AG04450 (cell line): ENCODE measurements around the gene POTEI. TPM values are rescaled to one million over a fixed set of nuclear protein-coding genes. Genes with fewer than 3 reads are reported as not detected.
"Not testable (repeated sequence)": the region's sequence is repeated elsewhere in the genome, so short reads cannot be mapped to it uniquely, and the experiment has no call there.

Experiments
- CTCF ChIA-PET: fragments of 300-600, 350-600 bp; formaldehyde crosslinking; extraction: SDS; loops from one replicate; lab custom pipeline; 2022; ENCODE audit warnings: antibody characterized with exemption, inconsistent platforms; lab: Charles Lee
- POLR2A ChIA-PET: fragments of 350-600 bp; formaldehyde crosslinking; extraction: SDS; loops from one replicate; lab custom pipeline; 2021; ENCODE audit warnings: antibody characterized with exemption, inconsistent platforms; lab: Yijun Ruan, JAX
- DNase-seq: peaks from one replicate; pipeline ENCODE4 v3.0.0-alpha.2; 2011; ENCODE audit warnings: low read depth, low spot score
- H3K27ac ChIP-seq: one replicate; pipeline ENCODE4 v1.5.1; 2012; ENCODE audit warnings: low read depth, low read length, control low read depth
- H3K27me3 ChIP-seq: one replicate; pipeline ENCODE4 v1.6.0; 2012; ENCODE audit warnings: low read length; ENCODE audit not compliant: control insufficient read depth, insufficient read depth
- H3K4me3 ChIP-seq: 2 replicates; pipeline ENCODE4 v1.5.1; 2011; ENCODE audit warnings: mild to moderate bottlenecking, low read depth, low read length, control low read depth
- H3K9me3 ChIP-seq: 2 replicates; pipeline ENCODE4 v1.5.1; 2012; ENCODE audit warnings: low read length; ENCODE audit not compliant: control insufficient read depth, insufficient read depth
- polyA minus RNA-seq: library from RNA; depleted of rRNA, polyadenylated mRNA; stranded (reverse); fragments of >200 nt; gene quantifications from 2 replicates; pipeline ENCODE4 v1.2.3, GENCODE V29; 2011; rRNA and poly(A)+ RNA removed
- polyA plus RNA-seq: library from polyadenylated mRNA; depleted of rRNA; stranded (reverse); fragments of >200 nt; gene quantifications from 2 replicates; pipeline ENCODE4 v1.2.3, GENCODE V29; 2011; rRNA removed

POTEI gene
- polyA plus RNA-seq (not detected in 2 replicates), polyA minus RNA-seq (not detected in 2 replicates)

DNA sequence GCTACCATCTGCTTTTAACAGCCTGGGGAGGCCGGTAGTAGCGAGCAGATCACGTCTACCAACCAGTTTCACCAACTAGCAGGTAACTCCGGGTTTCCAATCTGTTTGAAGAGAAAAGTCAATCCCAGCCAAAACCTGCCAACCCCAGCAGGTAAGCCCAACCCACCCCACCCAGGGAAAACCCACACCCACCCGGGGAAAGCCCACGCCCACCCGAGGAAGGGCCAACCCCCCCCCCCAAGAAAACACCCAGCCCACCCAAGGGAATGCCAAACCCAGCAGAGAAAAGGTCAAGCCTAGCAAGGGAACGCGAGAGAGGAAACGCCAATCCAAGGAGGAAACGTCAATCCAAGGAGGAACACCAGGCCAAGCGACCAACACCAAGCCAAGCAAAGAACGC is at the start of gene POTEI:
POTEI (minus strand) TSS at position 101 of the 400 bp plus-strand sequence; CDS start at position 8, 93 bp downstream.
- H3K27ac ChIP-seq, POLR2A ChIA-PET, DNase-seq, H3K9me3 ChIP-seq, CTCF ChIA-PET, H3K27me3 ChIP-seq, H3K4me3 ChIP-seq: not testable (repeated sequence)

DNA sequence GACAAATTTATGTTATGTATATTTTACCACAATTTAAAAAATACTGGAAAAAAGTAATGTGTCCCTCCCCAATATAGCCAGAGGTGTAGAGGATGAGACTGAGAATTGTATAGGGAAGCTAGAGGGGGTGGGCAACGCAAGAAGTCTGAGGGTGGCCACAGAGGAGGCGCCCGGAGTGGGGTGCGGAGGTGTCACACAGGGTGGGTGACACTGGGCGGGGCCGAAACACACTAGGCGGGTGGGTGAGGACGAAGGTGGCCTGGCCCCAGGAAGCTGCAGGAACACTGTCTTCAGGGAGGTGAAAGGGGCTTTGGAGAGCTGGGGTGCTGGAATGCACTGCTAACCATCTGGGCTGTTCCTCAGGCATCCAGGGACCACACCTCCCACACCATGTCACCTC is 47.3 kb upstream of the POTEI start:
- DNase-seq, CTCF ChIA-PET, H3K9me3 ChIP-seq, H3K27me3 ChIP-seq, H3K27ac ChIP-seq, H3K4me3 ChIP-seq, POLR2A ChIA-PET: not testable (repeated sequence)

DNA sequence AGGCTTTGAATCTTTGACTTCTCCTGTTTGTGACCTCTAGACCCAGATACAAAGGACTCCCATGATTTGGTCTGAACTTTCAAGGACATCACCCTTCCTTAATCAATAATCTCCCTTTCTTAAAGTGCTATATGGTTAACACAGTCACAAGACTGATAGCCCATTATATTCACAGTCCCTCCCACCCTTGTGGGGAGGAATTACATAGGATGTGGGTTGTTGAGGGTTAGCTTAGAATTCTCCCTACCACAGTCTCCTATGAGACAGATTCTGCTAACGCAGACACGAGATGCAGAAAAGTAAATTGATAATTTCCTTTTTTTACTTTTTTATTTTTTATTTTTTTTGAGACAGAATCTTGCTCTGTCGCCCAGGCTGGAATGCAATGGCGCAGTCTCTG is 45.0 kb upstream of the POTEI start:
- POLR2A ChIA-PET, DNase-seq: not testable (repeated sequence)

DNA sequence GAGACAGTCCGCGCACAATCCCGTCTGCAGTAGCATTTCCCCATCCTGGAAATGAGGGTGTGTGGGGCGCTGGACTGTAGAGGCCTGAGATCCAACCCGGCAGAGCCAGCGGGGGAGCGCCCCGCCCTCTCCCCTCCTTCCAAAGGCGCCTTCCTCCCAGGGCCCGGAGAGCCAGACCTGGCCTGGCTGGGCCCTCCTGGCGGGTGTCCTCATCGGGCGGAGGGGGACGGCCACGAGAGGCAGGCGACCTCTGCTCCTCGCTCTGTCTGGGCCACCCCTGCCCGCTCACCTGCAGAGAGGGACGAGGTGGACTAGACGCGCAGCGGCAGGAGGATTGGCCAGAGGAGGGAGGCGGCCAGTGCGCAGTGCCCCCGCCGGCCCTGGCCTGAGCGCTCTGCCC is 40.3 kb upstream of the POTEI start:
- H3K4me3 ChIP-seq, DNase-seq, CTCF ChIA-PET, H3K27me3 ChIP-seq, POLR2A ChIA-PET, H3K9me3 ChIP-seq, H3K27ac ChIP-seq: not testable (repeated sequence)

More for the DNA sequence above, 45.0 kb upstream of the POTEI start:
- H3K27ac ChIP-seq, H3K27me3 ChIP-seq, H3K9me3 ChIP-seq, CTCF ChIA-PET, H3K4me3 ChIP-seq: not testable (repeated sequence)

DNA sequence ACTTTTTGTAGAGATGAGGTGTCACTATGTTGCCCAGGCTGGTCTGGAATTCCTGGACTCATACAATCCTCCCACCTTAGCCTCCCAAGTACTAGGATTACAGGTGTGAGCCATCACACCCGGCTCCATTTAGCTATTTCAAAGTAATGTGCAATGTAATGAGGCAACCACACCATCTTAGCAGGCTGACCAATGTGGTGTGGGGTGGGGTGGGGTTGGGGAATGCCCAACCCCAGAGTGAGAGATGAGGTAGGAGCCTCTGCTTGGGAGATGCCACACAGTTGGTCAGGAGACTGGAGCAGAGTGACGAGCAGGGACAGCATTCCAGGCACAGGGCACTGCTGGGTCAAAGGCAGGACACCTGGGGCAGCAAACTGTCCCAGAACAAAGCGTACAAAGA is 39.3 kb upstream of the POTEI start:
- CTCF ChIA-PET, POLR2A ChIA-PET, H3K27ac ChIP-seq, H3K4me3 ChIP-seq, H3K27me3 ChIP-seq, DNase-seq, H3K9me3 ChIP-seq: not testable (repeated sequence)

DNA sequence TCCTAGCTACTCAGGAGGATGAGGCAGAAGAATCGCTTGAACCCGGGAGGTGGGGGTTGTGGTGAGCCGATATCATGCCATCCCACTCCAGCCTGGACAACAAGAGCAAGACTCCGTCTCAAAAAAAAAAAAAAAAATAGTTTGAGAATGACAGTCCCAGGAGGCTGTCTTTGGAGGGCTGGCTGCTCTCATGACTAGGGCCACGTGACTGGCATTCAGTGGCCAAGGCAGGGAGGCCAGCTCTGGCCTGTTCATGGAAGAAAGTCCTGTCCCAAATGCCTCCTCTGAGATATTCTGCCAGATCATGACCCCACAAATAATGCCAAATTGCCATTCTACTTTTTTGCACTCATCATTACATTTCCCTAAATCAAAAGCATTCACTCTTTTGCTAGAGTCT is 35.9 kb upstream of the POTEI start:
- H3K4me3 ChIP-seq, CTCF ChIA-PET, H3K9me3 ChIP-seq, H3K27me3 ChIP-seq, POLR2A ChIA-PET, DNase-seq, H3K27ac ChIP-seq: not testable (repeated sequence)

DNA sequence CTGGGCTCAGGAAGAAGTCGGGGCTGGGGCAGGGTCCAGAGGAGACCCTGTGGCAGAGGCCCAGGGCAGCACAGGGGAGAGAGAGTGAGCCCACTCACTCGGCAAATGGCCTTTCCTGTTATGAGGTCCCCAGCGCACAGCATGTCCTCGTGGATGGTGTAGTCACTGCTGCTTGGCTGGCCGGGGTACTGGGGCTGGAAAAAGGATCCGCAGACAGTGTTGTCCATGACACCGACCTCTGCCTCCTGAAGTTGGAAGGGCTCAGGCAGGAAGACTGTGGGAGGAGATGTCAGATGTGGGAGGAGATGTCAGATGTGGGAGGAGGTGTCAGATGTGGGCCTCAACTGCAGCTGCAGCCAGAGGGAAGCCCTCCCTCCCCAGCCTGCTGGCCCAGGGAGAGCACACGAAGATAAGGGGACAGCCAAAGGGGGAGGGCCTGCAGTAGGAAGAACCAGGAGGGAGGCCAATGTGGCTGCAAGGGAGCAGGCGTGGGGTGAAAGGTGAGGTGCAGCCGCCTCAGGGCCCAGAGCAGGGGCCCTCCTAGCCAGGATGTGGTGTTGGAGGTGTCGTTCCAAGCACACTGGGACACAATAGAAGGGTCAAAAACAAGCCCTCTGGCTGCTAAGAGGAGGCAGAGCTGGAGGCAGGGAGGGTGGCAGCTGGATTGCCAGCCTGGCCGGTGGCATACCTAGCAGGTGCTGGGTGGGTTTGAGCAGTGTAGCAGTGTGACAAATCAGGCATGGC is 34.8 kb upstream of the POTEI start:
- DNase-seq, H3K27me3 ChIP-seq, H3K9me3 ChIP-seq, POLR2A ChIA-PET, CTCF ChIA-PET, H3K4me3 ChIP-seq, H3K27ac ChIP-seq: not testable (repeated sequence)

DNA sequence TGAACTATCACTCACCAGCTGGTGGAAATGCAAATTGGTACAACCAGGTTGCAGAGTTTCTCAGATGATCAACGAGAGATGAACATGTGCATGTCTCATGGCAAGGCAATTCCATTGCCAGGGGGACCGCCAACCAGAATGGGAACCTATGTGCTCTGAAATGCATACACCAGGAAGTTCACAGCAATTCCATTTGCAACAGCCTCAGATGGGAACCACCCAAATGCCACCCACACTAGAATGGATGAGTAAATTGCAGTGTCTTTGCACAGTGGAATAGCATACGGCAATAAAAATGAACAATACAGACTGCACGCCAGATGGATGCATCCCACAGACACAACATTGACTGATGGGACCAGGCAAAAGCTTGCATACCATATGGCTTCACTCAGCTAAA is 33.7 kb upstream of the POTEI start:
- CTCF ChIA-PET, H3K4me3 ChIP-seq, DNase-seq, H3K27me3 ChIP-seq, POLR2A ChIA-PET, H3K27ac ChIP-seq, H3K9me3 ChIP-seq: not testable (repeated sequence)

DNA sequence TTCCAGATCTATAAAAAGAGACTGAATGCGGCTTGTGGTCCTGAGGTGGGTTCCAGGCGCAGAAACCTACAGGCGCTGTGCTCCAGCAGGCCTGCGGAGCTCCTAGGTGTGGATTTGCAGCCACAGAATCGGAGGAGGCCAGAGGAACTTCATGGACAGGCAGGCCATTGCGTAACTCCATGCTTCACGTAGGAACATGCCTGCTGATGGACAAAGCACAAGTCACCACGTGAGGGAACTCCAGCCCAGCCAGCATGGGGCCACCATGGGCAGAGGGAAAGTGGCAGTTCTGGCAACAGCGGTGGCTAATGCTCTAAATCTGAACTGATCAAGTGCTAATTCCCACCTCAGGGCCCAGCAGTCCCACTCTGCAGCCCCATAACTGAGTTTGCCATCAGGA is 29.1 kb upstream of the POTEI start:
- H3K27ac ChIP-seq, H3K4me3 ChIP-seq, POLR2A ChIA-PET, DNase-seq, H3K27me3 ChIP-seq, CTCF ChIA-PET, H3K9me3 ChIP-seq: not testable (repeated sequence)

DNA sequence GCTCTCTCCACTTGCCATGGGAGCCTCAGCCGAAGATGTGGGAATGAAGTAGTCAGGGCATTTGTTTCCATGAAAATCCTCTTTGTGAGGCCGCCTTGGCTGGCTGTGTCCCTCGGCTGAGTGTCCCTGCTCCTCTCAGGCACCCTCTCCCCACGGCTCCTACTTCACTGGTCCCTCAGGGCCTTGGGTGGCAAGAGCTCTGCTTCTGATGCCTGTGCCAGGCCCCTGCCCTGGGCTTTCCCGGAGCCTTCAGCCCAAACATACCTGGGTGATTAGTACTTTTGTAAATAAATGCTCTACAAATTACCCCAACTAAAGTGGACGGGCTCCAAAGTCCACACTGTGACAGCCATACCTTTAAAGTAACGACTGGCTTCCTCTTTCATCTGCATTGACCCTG is 27.5 kb upstream of the POTEI start:
- H3K27me3 ChIP-seq, H3K9me3 ChIP-seq, CTCF ChIA-PET, H3K27ac ChIP-seq, POLR2A ChIA-PET, DNase-seq, H3K4me3 ChIP-seq: not testable (repeated sequence)

DNA sequence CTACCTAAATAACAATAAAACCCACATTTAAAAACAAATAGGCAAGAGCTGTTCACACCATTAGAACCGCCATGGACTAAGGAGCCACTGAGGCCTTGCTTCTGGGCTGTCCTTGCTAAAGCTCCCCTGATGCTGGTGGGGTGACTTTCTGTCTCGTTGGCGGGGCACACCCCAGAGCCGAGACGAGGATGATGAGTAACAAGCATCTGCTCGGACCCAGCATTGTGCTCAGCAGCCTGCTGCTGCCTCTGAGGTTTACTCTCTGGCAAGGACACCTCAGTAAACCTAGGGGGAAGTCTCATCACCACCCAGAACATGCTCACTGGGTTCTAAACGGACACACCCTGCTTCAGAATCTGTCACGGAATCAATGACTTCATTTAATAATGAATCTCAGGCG is 22.5 kb upstream of the POTEI start:
- CTCF ChIA-PET, H3K27ac ChIP-seq: not testable (repeated sequence)

DNA sequence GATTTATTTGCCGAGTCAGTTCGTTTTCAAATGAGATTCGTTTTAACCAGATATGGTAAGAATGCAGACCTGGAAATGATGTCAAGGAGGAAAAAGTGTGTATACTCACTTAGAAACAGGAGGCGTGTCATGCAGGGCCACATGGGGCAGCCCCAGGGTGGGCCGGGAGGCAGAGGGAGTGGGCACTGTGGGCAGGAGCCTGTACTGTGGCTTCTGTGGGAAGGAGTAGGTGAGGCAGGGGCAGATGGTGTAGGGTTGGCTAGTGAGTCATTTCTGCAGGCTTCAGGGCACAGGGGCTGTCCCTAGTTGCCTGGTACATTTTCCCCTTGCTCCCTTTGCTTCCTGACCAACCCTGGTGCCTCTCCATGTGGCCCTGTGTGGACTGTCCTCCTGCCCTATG is 22.1 kb upstream of the POTEI start:
- H3K9me3 ChIP-seq, POLR2A ChIA-PET, H3K4me3 ChIP-seq, H3K27me3 ChIP-seq, H3K27ac ChIP-seq, CTCF ChIA-PET, DNase-seq: not testable (repeated sequence)

More for the DNA sequence above, 22.5 kb upstream of the POTEI start:
- H3K27me3 ChIP-seq, H3K9me3 ChIP-seq, POLR2A ChIA-PET, H3K4me3 ChIP-seq, DNase-seq: not testable (repeated sequence)
